ENCODE results near the gene TNRC6C.
"Not testable (repeated sequence)": the region's sequence is repeated elsewhere in the genome, so short reads cannot be mapped to it uniquely, and the experiment has no call there.

Gene TNRC6C

DNA sequence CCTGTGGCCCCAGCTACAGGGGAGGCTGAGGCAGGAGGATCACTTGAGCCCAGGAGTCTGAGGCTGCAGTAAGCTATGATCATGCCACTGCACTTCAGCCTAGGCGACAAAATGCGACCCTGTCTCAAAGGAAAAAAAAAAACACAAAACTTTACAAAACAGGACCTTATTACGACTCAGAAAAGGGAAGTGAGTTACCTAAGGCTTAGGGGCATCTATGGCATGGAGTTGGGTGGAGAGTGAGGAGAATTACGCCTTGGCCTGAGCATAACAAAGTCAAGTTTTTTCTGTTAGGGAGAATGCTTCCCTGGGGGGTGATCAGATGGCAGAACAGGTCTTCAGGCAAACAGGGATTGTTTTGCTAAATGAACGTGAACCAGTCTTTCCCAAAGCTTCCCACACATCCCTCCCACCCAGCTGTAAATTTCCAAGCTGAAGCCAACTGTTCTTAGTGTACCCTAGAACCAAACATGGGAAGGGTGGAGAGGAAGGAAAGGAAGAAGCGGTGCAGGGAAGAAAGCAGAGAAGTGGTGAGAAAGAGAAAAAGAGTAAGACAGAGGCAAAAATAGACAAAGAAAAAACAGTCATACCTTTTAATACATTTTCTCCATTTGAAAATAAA lies 24.6 kb upstream of the TNRC6C start:
- DNase-seq, result no peak

DNA sequence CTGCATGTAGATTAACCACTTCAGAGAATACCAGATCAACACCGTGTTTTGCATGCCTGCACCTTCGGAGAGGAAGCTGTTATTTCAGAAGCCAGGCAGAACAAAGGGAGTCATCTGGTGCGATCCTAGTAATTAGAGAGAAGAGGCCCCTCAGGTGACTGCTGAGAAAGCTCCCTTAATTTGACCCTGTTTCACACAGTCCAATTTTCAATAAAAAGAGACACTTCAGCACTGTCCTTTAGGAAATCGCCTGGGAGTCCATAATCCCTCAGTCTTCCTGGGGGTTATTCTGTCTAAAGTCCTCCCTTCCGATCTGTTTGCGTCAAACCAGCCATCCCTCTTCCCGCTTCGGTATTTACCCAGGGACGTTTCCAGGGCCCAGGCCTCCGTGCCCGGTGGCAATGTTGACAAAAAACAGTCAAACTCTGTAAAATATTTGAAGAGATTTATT lies 23.4 kb upstream of the TNRC6C start:
- DNase-seq, result no peak

DNA sequence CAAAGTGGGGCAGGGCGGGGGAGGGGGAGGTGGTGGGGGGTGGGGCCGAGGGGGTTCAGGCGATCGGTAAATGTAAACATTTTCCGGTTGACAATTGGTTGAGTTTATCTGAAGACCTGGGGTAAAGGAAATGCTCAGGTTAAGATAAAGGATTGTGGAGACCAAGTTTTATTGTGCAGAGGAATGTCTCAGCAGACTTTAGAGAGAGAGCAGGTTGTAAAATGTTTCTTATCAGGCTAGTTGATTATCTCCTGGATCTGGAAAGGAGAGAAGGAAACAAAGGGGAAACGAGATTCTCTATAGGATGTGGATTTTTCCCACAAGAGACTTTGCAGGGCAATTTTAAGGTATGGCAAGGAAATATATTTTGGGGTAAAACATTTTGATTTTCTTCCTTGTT lies 22.8 kb upstream of the TNRC6C start:
- DNase-seq, result not testable (repeated sequence)

DNA sequence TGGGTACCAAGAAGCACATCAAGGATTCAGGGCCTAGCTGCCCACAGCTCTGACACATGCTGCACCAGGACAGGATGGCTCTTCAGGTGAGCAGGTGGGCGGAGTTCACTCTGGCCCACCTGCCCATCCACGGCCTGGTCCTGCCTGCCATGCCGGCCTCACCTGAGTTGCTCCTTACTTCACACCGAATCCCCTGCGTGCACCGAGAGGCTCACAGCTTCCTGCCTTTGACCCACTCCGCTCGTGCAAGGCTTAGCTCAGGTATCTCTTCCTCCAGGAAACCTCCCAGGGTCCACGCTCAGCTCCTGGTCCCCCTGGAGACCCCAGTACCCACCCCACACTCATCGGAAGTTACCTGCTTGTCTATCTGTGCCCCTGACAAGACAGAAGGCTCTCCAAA lies 21.6 kb upstream of the TNRC6C start:
- no peak for DNase-seq

DNA sequence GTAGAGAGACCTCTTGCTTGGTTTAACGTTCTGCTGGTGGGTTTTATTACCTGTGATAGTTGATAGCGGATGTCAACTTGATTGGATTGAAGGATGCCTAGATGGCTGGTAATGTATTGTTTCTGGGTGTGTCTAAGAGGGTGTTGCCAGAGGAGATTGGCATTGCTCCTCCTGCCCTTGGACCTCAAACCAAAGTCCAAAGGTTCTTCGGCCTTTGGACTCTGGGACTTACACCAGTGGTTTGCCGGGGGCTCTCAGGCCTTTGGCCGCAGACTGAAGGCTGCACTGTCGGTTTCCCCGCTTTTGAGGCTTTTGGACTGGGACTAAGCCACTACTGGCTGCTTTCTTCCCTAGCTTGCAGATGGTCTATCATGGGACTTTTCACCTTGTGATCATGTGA lies 17.5 kb upstream of the TNRC6C start:
- no peak for DNase-seq

DNA sequence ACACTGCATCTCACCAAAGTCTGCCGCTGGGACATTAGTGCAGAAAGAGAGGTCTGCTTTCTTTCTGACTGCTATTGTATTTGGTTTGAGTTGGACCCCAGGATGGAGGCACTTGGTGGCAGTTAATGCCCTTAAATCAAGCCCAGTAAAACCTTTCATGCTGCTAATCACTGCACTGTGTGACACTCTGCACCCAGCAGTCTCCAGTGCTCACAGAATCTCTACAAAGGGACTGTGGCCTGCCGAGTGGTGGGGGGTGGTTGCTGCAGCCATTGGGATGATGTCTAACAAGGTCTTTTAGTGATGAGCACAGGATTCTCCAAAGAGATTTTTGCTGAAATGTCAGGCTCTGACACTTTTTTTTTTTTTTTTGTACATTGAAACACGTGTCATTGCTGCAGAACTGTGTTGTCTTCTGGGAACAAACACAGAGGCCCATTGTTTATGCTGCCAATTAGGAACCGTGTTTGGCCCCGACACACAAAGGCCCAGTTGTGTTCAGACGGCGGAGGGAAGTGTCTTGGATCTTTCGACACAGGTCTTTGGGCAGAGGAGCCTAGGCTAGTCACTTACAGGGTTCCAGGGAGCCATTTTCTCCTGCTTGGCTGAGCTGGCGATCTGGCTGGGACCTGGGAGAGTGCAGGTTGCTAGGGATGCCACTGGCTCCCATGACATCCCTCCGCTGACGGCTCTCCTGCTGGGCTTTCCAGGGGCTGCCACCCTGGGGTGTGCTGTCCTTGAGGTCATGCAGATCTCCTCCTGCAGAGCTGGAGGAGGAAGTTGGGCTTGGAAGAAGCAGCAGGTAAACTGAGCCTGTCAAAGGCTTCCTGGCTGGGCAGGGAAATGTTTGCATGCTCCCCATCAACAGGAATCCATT lies 16.2 kb upstream of the TNRC6C start:
- DNase-seq, result no peak

DNA sequence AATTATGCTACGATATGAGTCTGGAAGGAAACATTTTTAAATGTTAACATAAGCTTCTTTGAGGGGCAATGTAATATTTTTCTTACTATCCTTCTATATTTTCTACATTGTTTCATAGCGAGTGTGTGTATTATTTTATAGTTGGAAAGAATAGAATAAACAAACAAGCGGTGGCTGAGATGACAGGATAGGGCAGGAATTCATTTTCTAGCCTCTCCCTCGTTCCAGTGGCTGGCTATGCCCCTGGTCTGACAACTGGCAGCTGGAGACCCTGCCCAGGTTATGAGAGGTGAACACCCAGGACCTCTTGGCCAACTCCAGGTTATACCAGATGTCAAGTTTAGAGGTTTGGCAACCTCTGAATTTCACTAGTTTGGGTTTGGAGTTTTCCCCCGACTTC lies 14.5 kb upstream of the TNRC6C start:
- DNase-seq, result no peak

DNA sequence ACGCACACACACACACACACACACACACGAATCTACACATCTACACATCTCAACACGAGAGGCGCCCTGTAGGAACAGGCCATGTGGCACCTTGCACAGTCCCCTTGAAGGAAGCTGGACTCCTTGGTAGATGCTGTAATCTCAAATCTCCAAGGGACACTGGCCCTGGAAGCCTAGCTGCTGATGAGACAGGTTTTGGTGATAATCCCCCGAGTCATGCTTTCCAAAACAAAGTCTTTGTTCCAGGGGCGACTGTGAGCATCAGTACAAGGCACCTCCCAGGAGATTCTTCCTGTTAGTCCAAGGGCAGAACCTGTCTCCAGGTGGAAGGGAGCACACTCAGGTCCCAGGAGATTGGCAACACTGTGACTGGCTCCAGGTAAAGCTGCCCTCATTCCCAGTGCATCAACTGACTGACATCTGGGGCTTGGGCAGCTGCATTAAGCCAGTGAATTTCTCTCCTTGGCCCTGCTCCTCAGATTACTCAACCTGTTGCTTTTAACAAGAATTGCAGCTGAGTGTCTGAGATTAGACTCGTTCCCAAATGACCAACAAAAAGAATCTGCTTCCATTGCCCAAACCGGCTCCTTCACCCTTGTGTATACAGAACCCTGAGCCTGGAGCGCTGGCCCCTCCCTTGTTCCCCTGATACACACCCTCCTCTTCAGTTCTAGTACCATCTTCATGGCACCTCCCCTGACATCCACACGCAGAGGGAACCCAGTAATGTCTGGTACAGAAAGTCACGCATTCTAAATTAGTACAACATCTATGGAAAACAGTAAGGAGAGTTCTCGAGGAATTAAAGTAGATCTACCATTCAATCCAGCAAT lies 13.9 kb upstream of the TNRC6C start:
- DNase-seq, result no peak

DNA sequence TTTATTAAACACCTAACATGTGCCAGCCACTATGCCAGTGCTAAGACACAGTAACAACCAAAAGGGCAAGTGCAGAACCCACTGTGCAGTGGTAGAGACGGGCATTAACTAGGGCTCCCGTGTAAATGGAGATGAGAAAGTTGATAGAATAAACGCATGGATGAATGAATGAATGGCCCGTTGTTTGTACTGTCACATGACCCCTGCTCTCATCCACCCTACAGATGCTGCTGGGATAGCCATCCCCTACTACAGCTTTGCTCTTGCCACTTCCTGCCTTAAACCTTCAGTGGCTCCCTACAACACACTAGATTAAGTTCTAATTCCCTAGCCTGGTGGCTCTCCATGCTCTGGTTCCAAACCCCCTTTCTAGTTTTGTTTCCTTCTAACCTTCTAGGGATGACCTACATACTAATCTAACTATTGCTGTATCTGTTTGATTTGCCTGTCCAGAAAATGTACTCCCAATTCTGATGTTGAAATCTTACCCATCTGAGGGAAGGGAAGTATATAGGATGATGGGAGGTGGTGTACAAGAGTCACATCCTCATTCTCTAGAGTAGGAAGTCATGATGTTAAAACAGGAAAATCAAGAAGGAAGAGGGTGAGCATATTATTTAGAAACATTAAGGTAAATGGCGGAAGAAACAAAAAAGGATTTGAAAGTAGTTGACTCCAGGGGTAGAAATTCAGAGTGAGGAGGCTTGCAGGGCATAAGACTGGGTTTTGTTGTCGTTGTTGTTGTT lies 11.4 kb upstream of the TNRC6C start:
- DNase-seq, result peak; percentile 57 to 60

DNA sequence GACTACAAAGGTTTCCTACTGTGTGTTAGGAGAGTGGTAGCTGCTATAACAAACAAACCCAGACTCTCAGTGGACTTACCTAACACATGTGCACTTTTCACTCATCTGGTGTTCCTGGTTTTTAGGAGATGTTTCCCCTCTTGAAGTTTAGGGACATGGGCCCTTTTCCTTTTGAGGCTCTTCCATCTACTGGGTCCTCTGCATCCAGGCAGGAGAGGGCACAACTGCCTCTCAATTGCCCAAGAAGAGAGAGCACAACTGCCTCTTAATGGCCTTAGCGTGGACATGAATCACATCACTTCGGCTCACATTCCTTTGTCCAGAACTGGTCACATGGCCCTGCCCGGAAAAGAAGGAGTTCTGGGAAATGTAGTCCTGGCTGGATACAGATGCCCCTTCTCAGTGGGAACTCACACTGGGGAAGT lies 9.8 kb upstream of the TNRC6C start:
- DNase-seq, result no peak

DNA sequence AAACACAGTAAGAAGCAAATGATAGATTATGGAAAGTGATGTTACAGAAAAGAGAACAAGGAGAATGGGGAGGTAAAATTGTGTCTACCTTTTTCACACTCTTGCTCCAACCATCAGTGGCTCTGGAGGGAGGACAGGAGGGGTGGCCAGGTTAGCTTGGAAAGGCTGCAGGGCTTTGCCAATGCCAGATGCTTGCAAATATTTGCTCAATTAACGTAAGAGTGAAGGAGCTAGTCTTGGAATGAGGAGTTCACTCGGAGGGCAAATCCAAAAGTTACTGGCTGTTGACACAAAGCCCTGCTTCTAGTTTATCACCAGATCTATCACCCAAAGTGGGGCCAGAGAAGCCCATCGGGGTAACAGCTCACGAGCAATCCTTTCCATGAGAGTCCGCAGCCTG lies 7.4 kb upstream of the TNRC6C start:
- no peak for DNase-seq

DNA sequence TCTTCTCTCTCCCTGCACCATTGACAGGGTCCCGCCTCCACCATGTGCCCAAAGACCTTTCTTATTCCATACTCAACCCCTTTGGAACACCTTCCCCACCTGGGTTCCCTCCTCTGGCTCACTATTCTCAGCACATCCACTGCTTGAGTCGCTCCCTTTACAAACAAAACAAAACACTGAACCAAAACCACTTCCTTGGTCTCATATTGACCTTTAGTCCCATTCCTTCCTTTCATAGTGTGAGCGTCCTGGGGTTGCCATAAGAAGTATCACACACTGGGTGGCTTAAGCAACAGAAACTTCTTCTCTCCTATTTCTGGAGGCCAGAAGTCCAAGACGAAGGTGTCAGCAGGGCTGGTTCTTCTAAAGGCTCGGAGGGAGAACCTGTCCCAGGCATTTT lies 6.1 kb upstream of the TNRC6C start:
- no peak for DNase-seq

DNA sequence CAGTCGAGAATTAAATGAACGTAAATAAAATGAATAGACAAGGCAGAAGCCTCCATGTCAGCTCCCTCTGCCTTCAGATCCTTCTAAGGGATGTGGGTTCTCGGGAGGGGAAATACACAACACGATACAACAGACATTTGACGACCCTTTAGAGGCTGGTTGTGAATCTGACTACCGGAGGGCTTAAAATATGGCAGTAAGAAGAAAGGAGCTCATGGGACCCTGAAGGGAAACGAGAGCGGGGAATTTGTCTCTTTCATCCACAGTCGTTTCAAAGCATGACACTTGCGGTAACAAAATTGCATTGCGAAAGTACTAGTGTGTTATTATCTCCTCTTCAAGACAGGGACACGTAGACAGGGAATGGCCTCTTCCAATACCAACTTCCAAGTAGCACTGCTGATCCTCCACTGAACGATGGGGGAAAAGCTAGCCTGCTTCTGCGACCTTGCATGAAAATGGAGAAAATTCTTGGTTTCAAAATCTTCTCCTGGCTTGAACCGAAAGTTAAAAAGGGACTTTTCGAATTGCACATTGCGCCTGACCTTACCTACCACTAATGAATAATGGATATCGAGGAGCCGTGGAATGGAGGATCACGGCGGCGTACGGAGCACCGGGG lies 1.2 kb upstream of the TNRC6C start:
- peak; percentile 44 to 56 for DNase-seq

DNA sequence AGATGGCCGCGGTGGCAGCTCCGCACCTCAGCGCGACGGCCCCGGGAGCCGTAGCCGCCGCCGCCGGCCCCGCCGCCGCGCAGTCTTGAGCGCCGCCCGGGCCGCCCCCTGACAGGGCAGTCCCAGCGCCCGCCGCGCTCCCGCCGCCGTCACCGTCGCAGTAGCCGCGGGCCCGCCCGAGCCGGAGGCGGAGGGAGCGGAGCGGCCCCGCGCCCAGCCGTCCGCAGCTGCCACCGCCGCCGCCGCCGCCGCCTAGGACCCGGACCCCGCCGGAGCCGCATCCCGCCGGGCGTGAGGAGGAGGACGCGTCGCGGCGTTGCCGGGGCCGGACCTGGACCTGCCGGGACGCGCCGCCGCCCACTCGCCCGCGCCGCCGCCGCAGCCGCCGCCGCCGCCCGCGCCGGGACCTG lies 218 bp downstream of the TNRC6C start:
- no peak for DNase-seq

DNA sequence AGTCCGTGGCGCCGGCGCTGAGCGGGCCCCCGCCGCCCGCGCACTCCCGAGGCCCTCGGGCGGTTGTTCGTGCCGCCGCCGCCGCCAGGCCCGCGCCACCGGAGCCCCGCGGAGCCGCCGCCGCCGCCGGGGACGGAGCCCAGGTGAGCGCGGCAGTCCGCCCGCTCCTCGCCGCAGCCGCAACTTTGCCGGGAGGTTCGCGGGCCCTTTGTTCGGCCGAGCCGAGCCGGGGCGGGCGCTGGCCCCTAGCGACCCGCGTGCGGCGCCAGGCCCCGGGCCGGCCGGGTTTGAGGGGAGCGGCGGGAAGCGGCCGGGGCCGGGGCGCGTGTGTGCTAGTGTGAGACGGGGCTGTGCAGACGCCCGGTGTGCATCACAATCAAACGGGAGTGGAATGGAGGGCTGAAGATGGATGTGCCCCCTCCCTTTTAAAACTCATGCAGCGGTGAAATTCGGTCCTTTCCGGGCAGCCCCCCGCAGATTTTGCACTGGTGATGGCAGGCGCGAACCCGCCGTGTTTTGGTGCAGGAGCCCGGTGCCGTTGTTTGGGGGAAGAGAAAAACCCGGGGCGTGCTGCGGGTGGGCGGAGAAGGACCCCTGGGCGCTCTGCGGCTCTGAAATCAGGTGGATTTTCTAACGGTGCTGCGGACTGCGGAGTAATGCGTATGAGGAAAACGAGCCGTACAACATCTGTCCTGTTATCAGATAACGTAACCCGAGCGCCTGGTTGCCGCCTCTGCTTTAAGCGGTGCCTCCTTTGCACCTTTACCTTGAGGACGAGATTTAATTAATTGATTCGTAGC lies 823 bp downstream of the TNRC6C start:
- DNase-seq, result no peak

DNA sequence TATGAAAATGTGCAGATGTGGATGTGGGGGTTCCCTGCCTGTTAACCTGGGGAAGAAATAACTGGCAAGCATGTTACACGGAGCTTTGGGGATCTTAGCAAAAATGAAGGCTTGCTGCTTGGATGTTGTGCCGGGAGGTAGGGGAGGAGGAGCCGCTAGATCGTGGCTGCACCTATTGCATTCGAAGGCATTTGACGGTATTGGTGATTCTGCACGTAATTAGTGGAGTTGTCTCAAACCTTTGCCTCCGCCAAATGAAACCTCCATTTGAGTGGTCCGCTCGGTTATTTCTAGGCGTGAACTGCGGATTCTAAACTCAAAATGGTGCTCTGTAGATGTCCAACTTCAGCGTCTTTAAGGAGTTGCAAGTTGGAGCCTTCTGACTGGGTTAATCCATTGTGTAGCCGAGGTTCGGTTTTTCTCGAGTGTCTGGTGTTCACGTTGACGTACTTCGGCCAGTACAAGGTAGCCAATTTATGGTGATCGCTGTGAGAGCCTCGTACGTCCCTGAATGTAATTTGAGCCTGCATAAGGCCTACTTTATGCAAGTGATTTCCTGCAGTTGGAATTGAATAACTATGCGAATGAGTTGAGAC lies 1.5 kb downstream of the TNRC6C start:
- no peak for DNase-seq

DNA sequence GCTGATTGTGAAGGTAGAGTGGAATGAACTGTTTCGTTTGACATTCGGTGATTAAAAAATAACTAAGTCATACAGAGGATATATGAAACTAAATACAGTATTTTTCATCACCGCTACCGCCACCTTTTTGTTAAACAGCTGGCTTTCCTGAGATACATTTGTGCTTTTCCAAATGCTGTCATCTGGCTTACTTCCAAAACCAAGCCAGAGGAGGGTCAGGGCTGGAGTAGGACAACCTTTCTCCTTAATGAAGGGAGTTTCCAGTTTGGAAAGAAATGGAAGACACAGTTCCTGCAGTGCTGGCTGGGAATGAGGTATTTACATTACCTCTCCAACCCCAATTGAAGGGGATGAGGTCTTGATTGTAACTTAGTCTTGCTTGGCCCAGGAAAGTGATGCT lies 3.2 kb downstream of the TNRC6C start:
- no peak for DNase-seq

DNA sequence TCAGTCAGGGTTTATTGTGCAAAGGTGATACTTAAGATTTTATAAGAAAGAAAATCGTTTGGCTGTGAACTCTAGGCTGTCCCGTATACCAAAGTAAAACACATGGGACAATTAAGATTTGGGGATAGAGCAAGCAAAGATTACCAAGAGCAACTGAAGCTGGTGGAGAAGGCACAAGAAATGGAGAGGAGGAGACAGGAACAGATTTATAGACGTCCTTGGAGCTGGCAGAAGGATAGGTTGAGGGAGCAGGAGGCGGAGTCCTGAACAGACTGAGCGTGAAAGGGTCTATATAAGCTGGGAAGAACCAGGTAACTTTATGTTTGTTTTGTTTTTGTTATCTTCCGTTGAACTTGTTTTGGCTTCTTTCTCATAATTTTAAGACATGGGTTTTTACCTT lies 3.8 kb downstream of the TNRC6C start:
- no peak for DNase-seq

DNA sequence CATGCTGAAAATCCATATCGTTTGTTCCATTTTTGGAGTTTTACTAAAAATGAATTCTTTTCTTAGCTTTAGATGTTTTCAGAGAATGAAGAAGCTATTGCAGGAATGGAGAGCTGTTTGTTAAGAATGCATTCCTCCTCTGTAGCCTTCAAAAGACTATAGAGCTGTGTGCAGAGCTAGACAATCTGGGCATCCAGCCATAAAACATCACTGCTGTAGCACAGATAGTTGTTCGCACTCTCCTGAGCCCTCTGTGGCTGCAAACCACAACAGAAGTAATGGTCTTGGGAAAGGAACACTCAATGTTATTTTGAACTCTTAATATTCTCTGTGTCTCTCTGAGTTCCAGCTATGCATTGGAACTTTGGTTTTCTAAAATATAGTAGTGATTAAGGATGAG lies 4.9 kb downstream of the TNRC6C start:
- DNase-seq, result no peak

DNA sequence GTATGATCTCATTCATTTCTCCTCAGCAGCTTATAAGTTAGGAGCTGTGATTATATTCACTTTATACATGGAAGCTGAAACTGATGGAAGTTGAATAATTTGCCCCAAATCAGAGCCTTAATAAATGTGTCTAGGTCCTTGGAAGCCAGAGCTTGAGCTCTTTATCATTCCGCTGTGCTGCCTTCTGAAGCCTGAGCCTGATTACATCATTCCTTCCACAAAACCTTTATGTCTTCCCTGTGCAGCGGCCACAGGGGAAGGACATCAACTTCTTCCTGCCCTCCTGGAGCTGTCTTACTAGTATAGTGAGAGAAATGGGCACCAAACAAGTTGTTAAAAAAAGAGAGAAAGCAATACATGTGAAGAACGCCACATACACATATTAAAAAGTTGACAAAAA lies 6.8 kb downstream of the TNRC6C start:
- no peak for DNase-seq

DNA sequence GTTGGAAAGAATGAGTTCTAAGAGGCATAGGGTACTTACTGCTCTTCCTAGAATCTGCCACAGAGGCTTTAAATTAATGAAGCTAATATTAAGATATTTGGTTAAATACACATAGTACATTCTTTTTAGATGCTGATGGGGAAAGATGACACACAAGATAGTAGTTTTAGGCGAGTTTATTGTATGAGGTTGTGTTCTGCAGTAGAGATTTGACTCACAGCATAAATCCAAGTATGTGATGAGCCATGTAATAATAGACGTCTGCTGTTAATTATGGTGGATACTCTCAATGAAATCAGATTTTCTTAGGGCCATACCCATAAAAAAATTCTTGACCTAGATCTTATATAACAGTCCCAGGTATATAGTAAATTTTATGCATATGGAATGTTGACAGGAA lies 8.0 kb downstream of the TNRC6C start:
- no peak for DNase-seq
